ENCODE results near the gene MAGEA10.
"Not testable (repeated sequence)": the region's sequence is repeated elsewhere in the genome, so short reads cannot be mapped to it uniquely, and the experiment has no call there.

Gene MAGEA10

DNA sequence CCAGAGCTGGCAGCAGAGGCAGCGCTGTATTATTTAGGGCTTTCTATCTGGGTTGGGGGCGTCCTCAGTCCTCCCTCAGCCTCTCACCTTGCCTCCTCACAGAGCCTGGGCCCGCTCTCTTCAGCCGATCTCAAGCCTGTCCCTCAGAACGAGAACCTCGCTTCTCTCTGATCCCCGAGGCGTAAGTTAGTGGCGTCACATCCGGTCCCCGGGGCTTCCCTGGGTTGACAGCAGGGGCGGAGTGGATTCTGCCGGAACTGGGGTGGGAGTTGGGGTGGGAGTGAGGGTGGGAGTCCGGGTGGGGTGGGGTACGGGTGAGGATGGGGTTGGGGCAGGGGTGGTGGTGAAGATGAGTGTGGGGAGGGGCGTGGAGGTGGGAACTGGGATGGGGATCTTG, at the start of gene MAGEA10:
Gene MAGEA10, minus strand, starts transcription at position 190 of the 397 bp plus-strand sequence. CDS start 2,957 bp downstream, outside the sequence.
- H3K4me1 ChIP-seq (ENCODE audit: control insufficient read depth, insufficient read depth, low read length, unreplicated experiment): no peaks in the 10 kb centered on the region
- no peak within 1 kb of the TSS for H2AFZ ChIP-seq (ENCODE audit: low read length, unreplicated experiment)
- H3K36me3 ChIP-seq (ENCODE audit: insufficient read depth, low read length): no peaks in the 10 kb centered on the region
- H3K27ac ChIP-seq (ENCODE audit: low read depth, low read length): no peak within 1 kb of the TSS
- H3K79me2 ChIP-seq (ENCODE audit: control insufficient read depth, insufficient read depth, low read length, unreplicated experiment): no peaks in the 10 kb centered on the region
- H3K4me3 ChIP-seq (ENCODE audit: low read depth, low read length): no peak within 1 kb of the TSS
- H3K27me3 ChIP-seq (ENCODE audit: insufficient read depth, low read length): no peaks in the 10 kb centered on the region

DNA sequence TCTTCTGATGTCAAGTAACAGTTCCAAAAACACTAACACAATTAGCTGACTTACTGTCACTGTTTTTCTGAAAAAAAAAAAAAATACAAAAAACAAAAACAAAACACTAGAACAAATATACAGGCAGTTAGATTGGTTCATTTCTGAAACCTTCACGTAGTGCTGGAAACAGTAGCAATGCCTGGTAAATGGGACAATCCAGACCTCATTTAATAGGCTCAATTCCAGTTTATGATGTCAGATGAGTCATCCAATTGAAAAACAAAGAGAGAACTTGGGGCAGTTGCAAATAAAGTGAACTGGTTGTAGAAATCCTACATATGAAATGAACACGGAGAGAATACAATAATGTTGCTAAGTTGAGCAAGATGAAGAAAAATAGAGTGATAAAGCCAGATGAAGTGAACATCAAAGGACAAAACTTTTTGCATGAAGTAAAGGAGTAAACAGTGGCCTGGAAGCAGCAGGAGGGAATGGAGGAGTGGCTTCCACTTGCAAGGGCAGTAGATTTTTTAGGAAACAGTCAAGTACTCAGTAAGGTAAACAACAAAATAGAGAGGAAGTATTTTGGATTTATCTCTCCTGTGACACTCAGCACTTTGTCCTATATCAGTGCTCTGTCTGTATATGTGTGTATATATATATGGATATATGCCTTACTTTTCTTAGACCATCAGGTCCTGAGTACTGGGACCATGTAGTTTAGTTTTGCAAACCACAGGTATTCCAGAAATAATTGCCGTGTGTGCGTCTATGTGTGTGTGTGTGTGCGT, 39.3 kb upstream of the MAGEA10 start:
- Histone ChIP-seq H3K27me3 (ENCODE audit: insufficient read depth, low read length) (no peaks in the 10 kb centered on the region), H3K79me2 (ENCODE audit: control insufficient read depth, insufficient read depth, low read length, unreplicated experiment) (no peaks in the 10 kb centered on the region), H3K27ac (ENCODE audit: low read depth, low read length) (no peak overlapping the region), H3K4me1 (ENCODE audit: control insufficient read depth, insufficient read depth, low read length, unreplicated experiment) (no peaks in the 10 kb centered on the region), H2AFZ (ENCODE audit: low read length, unreplicated experiment) (no peak overlapping the region), H3K36me3 (ENCODE audit: insufficient read depth, low read length) (no peaks in the 10 kb centered on the region), H3K4me3 (ENCODE audit: low read depth, low read length) (no peak overlapping the region)

DNA sequence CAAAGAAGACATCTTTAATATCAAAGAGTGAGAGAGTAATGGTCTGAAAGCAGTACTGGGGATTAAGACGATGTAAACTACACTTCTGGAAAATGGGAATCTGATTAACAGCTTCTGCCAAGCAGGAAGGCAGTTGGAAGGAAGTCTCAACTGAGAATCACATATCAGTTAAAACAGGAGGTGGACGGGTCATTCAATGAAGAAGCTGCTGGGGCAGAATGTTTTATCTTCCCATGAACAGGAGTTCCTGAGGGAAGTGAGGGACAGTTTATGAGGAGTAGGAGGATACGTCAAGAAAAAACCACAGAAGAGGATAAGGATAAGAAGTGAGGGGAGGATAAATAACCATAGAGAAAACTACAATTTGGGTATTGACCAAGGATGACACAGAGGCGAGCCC, 38.7 kb upstream of the MAGEA10 start:
- Histone ChIP-seq H2AFZ (ENCODE audit: low read length, unreplicated experiment) (no peak overlapping the region), H3K4me1 (ENCODE audit: control insufficient read depth, insufficient read depth, low read length, unreplicated experiment) (no peaks in the 10 kb centered on the region), H3K27me3 (ENCODE audit: insufficient read depth, low read length) (no peaks in the 10 kb centered on the region), H3K36me3 (ENCODE audit: insufficient read depth, low read length) (no peaks in the 10 kb centered on the region), H3K79me2 (ENCODE audit: control insufficient read depth, insufficient read depth, low read length, unreplicated experiment) (no peaks in the 10 kb centered on the region), H3K27ac (ENCODE audit: low read depth, low read length) (no peak overlapping the region), H3K4me3 (ENCODE audit: low read depth, low read length) (no peak overlapping the region)

DNA sequence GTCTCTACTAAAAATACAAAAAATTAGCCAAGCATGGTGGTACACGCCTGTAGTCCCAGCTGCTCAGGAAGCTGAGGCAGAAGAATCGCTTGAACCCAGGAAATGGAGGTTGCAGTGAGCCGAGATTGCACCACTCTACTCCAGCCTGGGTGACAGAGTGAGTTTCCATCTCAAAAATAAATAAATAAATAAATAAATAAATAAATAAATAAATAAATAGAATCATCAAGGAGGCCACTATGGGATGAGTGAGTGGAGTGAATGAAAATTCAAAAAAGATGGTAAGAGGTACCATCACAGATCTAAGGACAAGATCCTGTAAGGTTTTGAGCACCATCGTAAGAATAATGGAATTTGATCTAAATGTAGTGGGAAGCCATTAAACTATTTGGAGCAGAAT, 37.5 kb upstream of the MAGEA10 start:
- H3K27me3 ChIP-seq (ENCODE audit: insufficient read depth, low read length); H3K4me1 ChIP-seq (ENCODE audit: control insufficient read depth, insufficient read depth, low read length, unreplicated experiment); H3K79me2 ChIP-seq (ENCODE audit: control insufficient read depth, insufficient read depth, low read length, unreplicated experiment); H3K36me3 ChIP-seq (ENCODE audit: insufficient read depth, low read length); H2AFZ ChIP-seq (ENCODE audit: low read length, unreplicated experiment); H3K4me3 ChIP-seq (ENCODE audit: low read depth, low read length); H3K27ac ChIP-seq (ENCODE audit: low read depth, low read length): not testable (repeated sequence)

DNA sequence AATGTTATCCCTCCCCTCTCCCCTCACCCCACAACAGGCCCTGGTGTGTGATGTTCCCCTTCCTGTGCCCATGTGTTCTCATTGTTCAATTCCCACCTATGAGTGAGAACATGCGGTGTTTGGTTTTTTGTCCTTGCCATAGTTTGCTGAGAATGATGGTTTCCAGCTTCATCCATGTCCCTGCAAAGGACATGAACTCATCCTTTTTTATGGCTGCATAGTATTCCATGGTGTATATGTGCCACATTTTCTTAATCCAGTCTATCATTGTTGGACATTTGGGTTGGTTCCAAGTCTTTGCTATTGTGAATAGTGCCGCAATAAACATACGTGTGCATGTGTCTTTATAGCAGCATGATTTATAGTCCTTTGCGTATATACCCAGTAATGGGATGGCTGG, 35.5 kb upstream of the MAGEA10 start:
- H2AFZ ChIP-seq (ENCODE audit: low read length, unreplicated experiment); H3K27me3 ChIP-seq (ENCODE audit: insufficient read depth, low read length); H3K4me3 ChIP-seq (ENCODE audit: low read depth, low read length); H3K79me2 ChIP-seq (ENCODE audit: control insufficient read depth, insufficient read depth, low read length, unreplicated experiment); H3K27ac ChIP-seq (ENCODE audit: low read depth, low read length); H3K4me1 ChIP-seq (ENCODE audit: control insufficient read depth, insufficient read depth, low read length, unreplicated experiment); H3K36me3 ChIP-seq (ENCODE audit: insufficient read depth, low read length): not testable (repeated sequence)

DNA sequence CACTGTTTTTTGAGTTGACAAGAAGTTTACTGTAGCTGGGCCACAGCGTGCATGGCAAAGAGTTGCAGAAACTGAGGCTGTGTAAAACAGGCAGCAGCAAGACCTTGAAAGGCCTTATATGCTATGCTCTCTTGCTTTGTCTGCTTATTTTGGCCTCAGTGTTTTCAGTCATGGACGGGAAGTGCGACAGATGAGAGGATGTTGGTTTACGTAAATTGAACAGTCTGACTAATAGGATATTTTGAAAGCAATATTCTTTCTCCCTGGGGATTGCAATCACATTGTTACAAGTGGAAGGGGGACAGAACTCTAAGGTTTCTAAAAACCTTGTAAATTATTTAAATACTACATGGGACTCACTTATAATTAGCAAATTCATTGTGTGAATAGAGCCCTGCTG, 32.2 kb upstream of the MAGEA10 start:
- no peaks in the 10 kb centered on the region for H3K4me1 ChIP-seq (ENCODE audit: control insufficient read depth, insufficient read depth, low read length, unreplicated experiment)
- H3K79me2 ChIP-seq (ENCODE audit: control insufficient read depth, insufficient read depth, low read length, unreplicated experiment): no peaks in the 10 kb centered on the region

DNA sequence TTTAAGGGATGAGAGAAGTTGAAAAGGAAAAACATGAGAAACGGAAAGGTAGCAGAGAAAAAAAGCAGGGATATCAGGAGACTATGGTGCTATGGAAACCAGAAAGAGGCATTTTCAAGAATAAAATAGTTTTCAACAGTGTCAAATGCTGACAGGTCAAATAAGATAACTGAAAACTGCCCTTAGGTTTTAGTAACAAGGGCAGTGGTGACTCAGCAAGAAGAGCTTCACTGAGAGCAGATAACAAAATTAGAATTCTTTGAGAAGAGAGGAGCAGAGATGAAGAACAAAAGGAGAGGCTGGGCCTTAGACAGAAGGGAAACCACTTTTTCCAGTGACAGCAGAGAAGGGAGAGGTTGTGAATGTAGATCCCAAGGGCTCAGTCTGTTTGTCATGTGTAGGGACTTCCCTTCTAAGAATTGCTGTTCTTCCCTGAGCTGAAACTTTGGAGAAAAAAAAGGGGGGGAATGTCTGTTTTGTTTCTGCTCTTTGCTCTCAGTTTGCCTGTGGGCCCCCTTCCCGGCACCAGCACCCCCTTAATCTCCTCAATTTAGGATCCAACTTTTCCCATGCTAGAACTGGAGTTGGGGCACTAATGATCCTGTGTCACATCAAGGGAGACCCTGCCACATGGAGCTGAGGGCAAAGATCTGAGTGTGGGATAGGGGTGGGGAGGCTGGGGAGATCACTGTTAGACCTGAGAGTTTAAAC, 26.8 kb upstream of the MAGEA10 start:
- no peaks in the 10 kb centered on the region for H3K79me2 ChIP-seq (ENCODE audit: control insufficient read depth, insufficient read depth, low read length, unreplicated experiment)
- no peaks in the 10 kb centered on the region for H3K36me3 ChIP-seq (ENCODE audit: insufficient read depth, low read length)
- H3K4me1 ChIP-seq (ENCODE audit: control insufficient read depth, insufficient read depth, low read length, unreplicated experiment): no peaks in the 10 kb centered on the region
- no peaks in the 10 kb centered on the region for H3K27me3 ChIP-seq (ENCODE audit: insufficient read depth, low read length)
- H3K4me3 ChIP-seq (ENCODE audit: low read depth, low read length): no peak overlapping the region
- H3K27ac ChIP-seq (ENCODE audit: low read depth, low read length): no peak overlapping the region
- no peak overlapping the region for H2AFZ ChIP-seq (ENCODE audit: low read length, unreplicated experiment)

More for the DNA sequence above, 32.2 kb upstream of the MAGEA10 start:
- Histone ChIP-seq H3K27ac (ENCODE audit: low read depth, low read length) (peak overlapping the region; percentile 19; the same call in 1 of the 2 replicates), H2AFZ (ENCODE audit: low read length, unreplicated experiment) (no peak overlapping the region), H3K36me3 (ENCODE audit: insufficient read depth, low read length) (no peaks in the 10 kb centered on the region), H3K4me3 (ENCODE audit: low read depth, low read length) (no peak overlapping the region), H3K27me3 (ENCODE audit: insufficient read depth, low read length) (no peaks in the 10 kb centered on the region)

DNA sequence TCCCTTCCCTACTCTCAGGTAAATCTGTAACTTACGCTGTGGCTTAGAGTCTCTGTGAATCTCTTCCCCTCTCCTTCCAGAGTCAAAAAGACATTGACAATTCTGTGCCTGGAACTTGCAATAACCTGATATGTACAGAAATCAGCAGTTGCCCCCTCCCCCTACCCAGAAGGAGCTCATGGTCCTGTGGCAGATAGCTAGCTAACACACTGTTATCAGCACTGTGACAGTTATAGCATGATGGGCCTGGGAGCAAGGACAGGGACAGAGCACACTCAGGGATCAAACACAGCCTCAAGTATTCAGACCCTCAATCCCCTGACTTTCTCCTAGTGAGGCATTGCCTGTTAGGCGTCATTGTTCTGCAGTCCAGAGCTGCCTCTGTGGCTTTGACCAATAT, 18.7 kb upstream of the MAGEA10 start:
- no peak overlapping the region for H3K4me3 ChIP-seq (ENCODE audit: low read depth, low read length)
- H3K36me3 ChIP-seq (ENCODE audit: insufficient read depth, low read length): no peaks in the 10 kb centered on the region
- no peaks in the 10 kb centered on the region for H3K79me2 ChIP-seq (ENCODE audit: control insufficient read depth, insufficient read depth, low read length, unreplicated experiment)
- H3K27ac ChIP-seq (ENCODE audit: low read depth, low read length): no peak overlapping the region
- H3K27me3 ChIP-seq (ENCODE audit: insufficient read depth, low read length): no peaks in the 10 kb centered on the region
- no peak overlapping the region for H2AFZ ChIP-seq (ENCODE audit: low read length, unreplicated experiment)
- no peaks in the 10 kb centered on the region for H3K4me1 ChIP-seq (ENCODE audit: control insufficient read depth, insufficient read depth, low read length, unreplicated experiment)

DNA sequence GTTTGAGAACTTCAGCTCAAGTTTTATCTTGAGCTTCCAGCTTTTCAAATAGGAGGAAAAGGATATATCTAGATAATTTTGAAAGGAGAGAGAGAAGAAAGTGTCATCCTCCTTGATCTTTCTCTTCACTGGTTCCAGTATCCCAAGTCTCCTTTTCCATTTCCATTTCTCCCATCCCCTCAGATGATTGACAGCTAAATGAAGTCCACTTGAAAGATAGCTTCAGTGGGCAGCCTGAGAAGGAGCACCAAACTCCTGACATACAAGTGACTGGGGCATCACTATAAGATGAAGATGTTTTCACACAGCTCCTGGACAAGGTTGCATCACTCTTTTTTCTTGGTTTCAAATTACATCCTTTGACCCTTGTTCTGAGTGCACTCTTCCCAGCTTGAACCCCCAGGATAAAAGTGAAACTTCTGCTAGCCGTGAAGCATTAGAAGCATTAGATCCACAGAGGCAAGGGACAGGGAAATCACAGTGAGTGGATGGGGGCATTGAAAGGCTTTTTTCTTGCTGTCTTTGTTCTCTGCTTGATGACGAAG, 17.5 kb upstream of the MAGEA10 start:
- H2AFZ ChIP-seq (ENCODE audit: low read length, unreplicated experiment): no peak overlapping the region
- H3K36me3 ChIP-seq (ENCODE audit: insufficient read depth, low read length): no peaks in the 10 kb centered on the region
- no peaks in the 10 kb centered on the region for H3K27me3 ChIP-seq (ENCODE audit: insufficient read depth, low read length)
- H3K79me2 ChIP-seq (ENCODE audit: control insufficient read depth, insufficient read depth, low read length, unreplicated experiment): no peaks in the 10 kb centered on the region
- H3K27ac ChIP-seq (ENCODE audit: low read depth, low read length): no peak overlapping the region
- H3K4me3 ChIP-seq (ENCODE audit: low read depth, low read length): no peak overlapping the region
- no peaks in the 10 kb centered on the region for H3K4me1 ChIP-seq (ENCODE audit: control insufficient read depth, insufficient read depth, low read length, unreplicated experiment)

DNA sequence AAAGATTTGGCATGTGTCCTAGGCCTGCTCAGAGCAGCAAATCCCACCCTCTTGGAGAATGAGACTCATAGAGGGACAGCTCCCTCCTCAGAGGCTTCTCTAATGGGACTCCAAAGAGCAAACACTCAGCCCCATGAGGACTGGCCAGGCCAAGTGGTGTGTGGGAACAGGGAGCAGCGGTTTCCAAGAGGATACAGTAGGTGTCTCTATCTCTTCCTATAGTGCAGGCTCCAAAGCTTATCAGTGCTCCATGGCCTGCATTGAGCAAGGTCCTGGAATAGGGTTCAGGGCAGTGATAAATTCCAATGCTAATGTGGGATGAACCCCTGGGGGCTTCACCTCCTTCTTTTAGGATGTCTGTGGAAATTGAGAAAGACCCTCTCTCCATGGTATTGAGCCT, 15.7 kb upstream of the MAGEA10 start:
- Histone ChIP-seq H3K36me3 (ENCODE audit: insufficient read depth, low read length) (no peaks in the 10 kb centered on the region), H3K79me2 (ENCODE audit: control insufficient read depth, insufficient read depth, low read length, unreplicated experiment) (no peaks in the 10 kb centered on the region), H3K4me1 (ENCODE audit: control insufficient read depth, insufficient read depth, low read length, unreplicated experiment) (no peaks in the 10 kb centered on the region), H3K4me3 (ENCODE audit: low read depth, low read length) (no peak overlapping the region), H3K27ac (ENCODE audit: low read depth, low read length) (no peak overlapping the region), H2AFZ (ENCODE audit: low read length, unreplicated experiment) (no peak overlapping the region), H3K27me3 (ENCODE audit: insufficient read depth, low read length) (no peaks in the 10 kb centered on the region)

DNA sequence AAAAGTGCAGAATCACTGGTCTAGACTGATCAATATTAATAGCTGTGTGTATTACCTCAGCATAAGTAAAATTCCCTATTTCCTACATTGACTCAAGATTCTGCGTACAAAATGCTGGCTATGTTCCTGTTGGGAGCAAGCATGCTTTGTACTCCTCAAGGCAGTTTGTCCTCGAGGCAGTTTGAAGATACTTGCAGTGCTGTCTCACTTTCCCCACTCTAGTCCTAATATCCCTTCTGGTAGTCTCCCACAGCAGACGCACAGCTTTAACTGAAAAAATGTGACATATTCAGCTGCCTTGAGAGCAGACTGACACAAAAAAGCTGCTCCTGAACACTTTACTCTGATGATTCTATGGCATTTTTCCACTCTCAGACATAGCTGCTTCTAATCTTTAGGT, 12.9 kb upstream of the MAGEA10 start:
- H2AFZ ChIP-seq (ENCODE audit: low read length, unreplicated experiment): no peak overlapping the region
- no peaks in the 10 kb centered on the region for H3K36me3 ChIP-seq (ENCODE audit: insufficient read depth, low read length)
- no peaks in the 10 kb centered on the region for H3K27me3 ChIP-seq (ENCODE audit: insufficient read depth, low read length)

More for the DNA sequence above, 12.9 kb upstream of the MAGEA10 start:
- Histone ChIP-seq H3K4me1 (ENCODE audit: control insufficient read depth, insufficient read depth, low read length, unreplicated experiment) (no peaks in the 10 kb centered on the region), H3K79me2 (ENCODE audit: control insufficient read depth, insufficient read depth, low read length, unreplicated experiment) (no peaks in the 10 kb centered on the region), H3K27ac (ENCODE audit: low read depth, low read length) (no peak overlapping the region), H3K4me3 (ENCODE audit: low read depth, low read length) (no peak overlapping the region)
